Right lobe of liver (tissue), 4 donors: ENCODE data around the gene MYRIP.

Experiments used
- CTCF ChIP-seq, 4 donors: fragments of 200-600 bp in 3 of 4; fragments of 450-650 bp in 1 of 4; IDR thresholded peaks; one replicate each; pipeline versions ENCODE4 v1.5.1 to v1.8.0; 2016 to 2022; ENCODE audit warnings: antibody characterized with exemption in 4 of 4, mild to moderate bottlenecking in 2 of 4
- POLR2A ChIP-seq: fragments of 450-650 bp; IDR thresholded peaks from one replicate; pipeline ENCODE4 v1.6.1; 2017; ENCODE audit warnings: antibody characterized with exemption, mild to moderate bottlenecking
- donor health status: DM: no; HTN: no; CAD: no.
- donor health status: DM: no; HTN: no; CAD: no.
- donor health status: DM: no; HTN: yes; CAD: no.

GRCh38 chr3:39981547-39982184 lies 172.3 kb downstream of the MYRIP start:
- no peak for TF ChIP-seq CTCF (IDR thresholded peaks at IDR 0.05)
- TF ChIP-seq POLR2A, result no peak
